CD4-positive, alpha-beta T cell treated with Interleukin-17A for 1 hour (primary cell): ENCODE results near the gene CLIP3.
"Not testable (repeated sequence)": the region's sequence is repeated elsewhere in the genome, so short reads cannot be mapped to it uniquely, and the experiment has no call there.

Experiments
- DNase-seq: peaks from one replicate; pipeline ENCODE4 v3.0.0-alpha.2; 2020

The CLIP3 gene

DNA sequence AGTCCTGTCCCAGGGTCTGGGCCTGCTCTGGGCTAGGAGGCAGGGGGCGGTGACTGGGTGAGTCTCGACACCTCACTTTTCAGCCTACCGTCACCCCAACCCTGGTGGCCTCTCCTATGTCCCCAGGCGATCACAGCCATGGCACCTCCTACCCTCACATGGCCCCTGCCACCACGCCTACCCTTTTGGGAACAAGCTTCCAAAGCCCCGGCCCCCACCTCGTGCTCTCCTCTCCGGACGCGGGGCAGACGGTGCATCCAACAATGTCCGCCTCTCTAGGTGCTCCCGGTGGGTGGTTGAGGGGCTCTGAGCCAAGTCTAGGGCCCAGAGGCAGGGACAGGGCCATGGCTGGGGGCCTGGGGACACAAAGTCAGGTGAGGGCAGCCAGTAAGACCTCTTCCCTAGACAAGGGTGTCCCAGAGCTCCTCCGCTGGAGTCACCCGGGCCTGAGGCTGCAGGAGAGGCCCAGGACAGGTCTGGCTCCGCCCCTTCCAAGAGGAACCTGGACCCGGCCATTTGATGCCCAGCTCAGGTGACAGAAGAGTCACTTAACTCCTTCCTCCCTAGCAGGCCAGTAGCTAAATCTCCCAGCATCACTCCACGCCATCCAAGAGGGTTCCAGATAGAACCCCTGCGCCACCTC lies 24.2 kb downstream of the CLIP3 start, which contains the start of gene SYNE4:
SYNE4 (minus strand) TSS at position 478 of the 643 bp plus-strand sequence; CDS start at position 346, 132 bp downstream.
- no peak for DNase-seq

GRCh38 chr19:36006955-36007354 lies 25.7 kb downstream of the CLIP3 start:
- no peak for DNase-seq

GRCh38 chr19:36003284-36003683 lies 29.4 kb downstream of the CLIP3 start:
- DNase-seq: no peak

GRCh38 chr19:36001605-36002004 lies 31.1 kb downstream of the CLIP3 start:
- DNase-seq: no peak

GRCh38 chr19:35996777-35997176 lies 35.9 kb downstream of the CLIP3 start:
- DNase-seq: no peak

GRCh38 chr19:35995048-35995993 lies 37.4 kb downstream of the CLIP3 start, which contains the start of gene SDHAF1:
SDHAF1 (plus strand) TSS chr19:35995188; CDS start chr19:35995275, 87 bp downstream.
- peak; percentile 93 for DNase-seq

DNA sequence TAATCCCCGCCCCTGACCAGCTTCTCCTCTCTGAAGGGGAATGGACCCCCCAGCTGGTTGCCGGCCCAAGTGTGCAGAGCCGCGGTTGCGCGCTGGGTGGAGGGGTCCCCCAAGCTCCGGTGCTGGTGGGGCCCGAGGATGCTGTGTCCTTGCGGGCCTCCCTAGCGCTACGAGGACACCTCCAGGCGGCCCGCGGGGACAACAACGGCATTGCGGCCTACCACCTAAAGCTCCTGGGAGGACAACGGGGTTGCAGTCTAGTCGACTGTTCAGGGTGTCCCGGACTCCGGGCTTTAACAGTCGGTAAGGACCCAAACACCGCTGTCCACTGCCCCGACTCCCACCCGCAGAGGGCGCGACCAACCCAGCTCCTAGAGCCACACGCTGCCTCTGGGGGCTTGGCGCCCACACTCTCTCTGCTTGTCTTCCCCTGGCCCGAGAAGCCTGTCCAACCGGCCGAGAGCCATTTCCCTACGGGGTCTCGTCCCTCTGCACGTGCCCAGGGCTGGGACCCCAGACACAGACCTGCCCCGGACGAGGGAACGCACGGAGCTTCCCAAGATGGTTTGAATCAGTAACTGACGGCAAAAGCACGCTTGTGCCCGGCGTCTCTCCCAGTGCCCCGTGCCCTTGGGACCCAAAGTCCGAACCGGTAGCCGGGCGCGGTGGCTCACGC lies 38.6 kb downstream of the CLIP3 start:
- DNase-seq: no peak

DNA sequence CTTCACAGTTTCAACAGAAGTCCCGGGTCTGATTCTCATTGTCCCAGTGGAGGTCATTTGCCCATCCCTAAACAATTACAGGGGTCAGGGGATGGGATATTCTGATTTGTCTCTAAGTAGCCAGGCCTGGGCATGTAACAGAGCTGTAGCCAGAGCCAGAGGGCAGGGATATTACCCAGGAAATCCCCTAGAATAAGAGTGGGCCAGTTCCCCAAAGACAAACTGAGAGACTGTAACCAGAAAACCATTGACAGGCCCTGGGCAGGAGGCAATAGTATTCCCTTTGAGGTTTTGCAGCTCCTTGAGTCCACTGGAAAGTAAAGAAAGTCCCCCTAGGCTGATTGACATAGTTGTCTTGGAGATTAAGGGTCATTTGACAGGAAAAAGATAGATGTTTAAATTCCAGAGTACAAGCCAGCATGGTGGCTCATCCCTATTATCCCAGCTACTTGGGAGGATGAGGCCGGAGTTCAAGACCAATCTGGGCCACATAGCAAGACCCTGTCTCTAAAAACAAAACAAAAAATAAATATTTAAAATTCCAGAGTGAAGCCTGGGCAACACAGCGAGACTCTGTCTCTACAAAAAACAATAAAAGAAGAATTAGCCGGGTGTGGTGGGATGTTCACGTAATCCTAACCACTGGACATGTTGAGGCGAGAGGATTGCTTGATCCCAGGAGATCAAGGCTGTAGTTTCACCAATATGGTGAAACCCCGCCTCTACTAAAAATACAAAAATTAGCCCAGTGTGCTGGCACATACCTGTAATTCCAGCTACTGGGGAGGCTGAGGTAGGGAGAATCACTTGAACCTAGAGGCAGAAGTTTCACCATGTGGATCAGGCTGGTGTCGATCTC lies 39.5 kb downstream of the CLIP3 start:
- no peak for DNase-seq

DNA sequence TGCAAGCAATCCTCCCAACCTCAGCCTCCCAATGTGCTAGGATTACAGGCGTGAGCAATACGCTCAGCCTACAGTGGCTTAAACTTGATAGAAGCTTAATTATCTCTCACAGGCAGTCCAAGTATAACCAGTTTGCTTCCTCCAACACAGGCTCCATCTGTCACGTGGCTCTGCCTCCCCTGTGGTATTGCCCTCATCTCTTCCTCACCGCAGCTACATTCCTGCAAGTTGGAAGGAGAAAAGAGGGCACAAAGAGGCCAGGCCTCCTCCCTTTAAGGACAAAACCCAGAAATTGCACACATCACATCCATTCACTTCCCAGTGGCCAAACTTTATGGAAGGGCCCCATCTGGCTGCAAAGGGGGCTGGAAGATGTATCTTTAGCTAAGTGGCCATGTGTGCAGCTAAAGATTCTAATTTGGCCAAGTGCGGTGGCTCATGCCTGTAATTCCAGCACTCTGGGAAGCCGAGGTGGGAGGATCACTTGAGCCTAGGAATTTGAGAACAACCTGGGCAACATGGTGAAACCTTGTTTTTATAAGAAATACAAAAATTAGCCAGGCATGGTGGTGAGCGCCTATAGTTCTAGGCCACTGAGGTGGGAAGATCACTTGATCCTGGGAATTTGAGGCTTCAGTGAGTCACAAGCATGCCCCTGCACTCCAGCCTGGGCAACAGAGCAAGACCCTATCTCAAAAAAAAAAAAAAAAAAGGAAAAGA lies 40.8 kb downstream of the CLIP3 start:
- DNase-seq: no peak

- DNase-seq: no peak
Measured at GRCh38 chr19:35990771-35991730, 41.6 kb downstream of the CLIP3 start.

GRCh38 chr19:35990156-35990555 lies 42.5 kb downstream of the CLIP3 start:
- DNase-seq: no peak

- DNase-seq: no peak
Measured at GRCh38 chr19:35988824-35989223, 43.8 kb downstream of the CLIP3 start.

DNA sequence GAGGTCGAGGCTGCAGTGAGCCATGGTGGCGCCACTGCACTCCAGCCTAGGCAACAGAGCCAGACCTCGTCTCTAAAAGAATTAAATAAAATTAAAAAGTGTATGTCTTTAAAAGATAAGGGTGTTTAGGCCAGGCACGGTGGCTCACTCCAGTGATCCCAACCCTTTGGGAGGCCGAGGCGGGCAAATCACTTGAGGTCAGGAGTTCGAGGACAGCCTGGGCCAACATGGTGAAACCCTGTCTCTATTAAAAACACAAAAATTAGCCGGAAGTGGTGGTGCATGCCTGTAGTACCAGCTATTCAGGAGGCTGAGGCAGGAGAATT lies 45.1 kb downstream of the CLIP3 start:
- no peak for DNase-seq

DNA sequence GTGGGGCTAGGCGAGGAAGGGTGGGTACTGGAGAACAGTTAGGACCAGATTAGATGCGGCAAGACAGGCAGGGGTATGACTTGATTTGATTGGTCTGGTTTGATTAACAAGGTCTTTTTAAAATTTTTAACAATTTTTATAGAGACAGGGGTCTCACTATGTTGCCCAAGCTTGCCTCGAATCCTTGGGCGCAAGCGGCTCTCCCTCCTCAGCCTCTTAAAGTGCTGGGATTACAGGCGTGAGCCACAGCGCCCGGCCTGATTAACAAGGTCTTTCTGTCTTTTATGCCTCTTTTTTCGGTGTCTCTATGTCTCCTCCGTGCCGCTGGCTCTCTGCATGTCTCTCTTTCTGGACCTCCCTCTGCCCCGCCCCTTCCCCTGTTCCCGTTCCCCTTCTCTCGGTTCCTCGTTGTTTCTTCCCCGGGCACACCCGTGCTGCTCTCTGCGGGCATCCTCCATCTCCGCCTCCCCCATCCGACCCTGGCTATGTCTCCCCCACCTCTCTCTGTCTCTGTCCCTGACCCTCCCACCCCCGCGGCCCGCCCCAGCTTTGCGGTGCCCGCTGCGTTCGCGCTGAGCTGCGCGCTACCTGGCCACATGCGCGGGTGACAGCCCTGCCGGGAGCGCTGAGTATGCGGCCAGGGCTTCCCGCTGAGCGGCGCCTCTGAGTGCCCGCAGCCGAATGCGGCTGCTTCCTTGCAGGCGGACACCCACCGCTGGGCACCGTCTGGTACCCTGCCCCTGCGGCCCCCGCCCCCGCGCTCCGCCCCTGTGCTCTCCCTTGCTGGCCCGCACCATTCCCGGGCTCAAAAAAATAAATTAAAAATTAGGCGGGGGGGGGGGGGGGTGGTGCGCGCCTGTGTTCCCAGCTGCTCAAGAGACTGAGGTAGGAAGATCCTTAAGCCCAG lies 45.8 kb downstream of the CLIP3 start:
- peak; percentile 9 for DNase-seq

GRCh38 chr19:35986111-35986510 lies 46.6 kb downstream of the CLIP3 start:
- no peak for DNase-seq

- no peak for DNase-seq
Measured at GRCh38 chr19:35983177-35983576, 49.5 kb downstream of the CLIP3 start.

DNA sequence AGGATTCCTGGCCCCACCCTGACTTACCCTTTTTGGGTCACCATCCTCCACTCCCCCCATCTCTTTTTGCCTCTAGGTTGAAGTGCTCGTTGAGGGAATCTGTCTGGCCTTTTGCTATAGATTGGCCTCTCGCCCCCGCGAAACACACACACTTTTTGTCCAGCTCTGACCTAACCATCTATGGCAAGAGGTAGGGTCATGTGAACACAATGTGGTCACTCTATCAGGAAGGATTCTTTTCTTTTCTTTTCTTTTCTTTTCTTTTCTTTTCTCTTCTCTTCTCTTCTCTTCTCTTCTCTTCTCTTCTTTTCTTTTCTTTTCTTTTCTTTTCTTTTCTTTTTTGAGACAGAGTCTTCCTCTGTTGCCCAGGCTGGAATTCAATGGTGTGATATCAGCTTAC lies 51.7 kb downstream of the CLIP3 start:
- not testable (repeated sequence) for DNase-seq

GRCh38 chr19:35978832-35979365 lies 53.8 kb downstream of the CLIP3 start:
- no peak for DNase-seq

DNA sequence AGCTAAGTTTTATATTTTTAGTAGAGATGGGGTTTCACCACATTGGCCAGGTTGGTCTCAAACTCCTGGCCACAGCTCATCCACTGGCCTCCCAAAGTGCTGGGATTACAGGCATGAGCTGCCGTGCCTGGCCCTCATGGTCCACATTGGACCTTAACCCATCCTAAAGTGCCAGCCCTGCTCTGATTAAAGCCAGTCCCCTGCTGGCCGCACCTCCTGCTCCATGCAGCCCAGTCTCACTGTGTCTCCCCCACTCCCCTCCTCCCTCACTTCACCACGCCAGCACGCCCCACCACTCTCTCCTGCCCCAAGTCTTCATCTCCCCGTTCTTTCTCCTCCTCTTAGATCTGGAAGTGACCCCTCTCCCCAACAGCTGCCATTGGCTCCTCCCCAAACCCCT lies 54.4 kb downstream of the CLIP3 start:
- DNase-seq: no peak
